ENCODE results near the gene PLEKHG3.
"Not testable (repeated sequence)": the region's sequence is repeated elsewhere in the genome, so short reads cannot be mapped to it uniquely, and the experiment has no call there.

The PLEKHG3 gene

DNA sequence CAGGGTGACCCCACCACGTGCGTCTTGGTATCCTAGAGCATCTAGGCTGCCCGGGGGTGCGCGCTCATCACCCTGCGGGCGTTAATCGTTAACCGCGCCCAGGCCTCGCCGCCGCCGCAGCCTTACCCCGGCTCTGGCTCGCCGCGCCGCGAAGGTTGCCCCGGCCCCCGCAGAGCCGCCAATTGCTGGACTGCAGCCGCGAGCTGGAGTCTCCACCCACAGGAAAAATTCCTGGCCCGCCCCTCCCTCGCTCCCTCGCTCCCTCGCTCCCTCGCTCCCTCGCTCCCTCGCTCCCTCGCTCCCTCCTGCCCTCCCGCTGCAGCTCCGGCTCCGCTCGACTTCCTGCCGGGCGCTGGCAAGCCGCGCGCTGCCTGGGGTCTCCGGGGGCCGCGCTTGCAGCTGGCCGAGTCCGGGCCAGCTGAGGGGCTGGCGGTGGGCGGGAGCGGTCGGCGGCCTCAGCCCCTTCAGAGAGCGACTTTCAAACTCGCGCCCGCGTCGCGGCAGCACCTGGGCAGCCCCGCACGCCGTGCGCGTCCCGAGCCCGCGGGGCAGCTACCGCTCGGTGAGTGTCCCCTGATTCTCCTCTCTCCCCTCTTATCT, at the start of gene PLEKHG3:
Gene PLEKHG3 (plus strand): TSS at position 282 of the 600 bp plus-strand sequence. CDS start 23,208 bp downstream, outside the sequence.
- Mint-ChIP-seq H3K27ac (peak within 1 kb of the TSS; percentile 87), H3K9me3 (no peaks in the 10 kb centered on the region), H3K4me3 (peak within 1 kb of the TSS; percentile 88), H3K27me3 (ENCODE audit: low read depth, poor library complexity) (peaks cover 10% of the 10 kb centered on the region), H3K36me3 (ENCODE audit: low read depth) (peaks cover 4% of the 10 kb centered on the region), H3K4me1 (peaks cover 80% of the 10 kb centered on the region)
- TF ChIP-seq, protein P1, sequence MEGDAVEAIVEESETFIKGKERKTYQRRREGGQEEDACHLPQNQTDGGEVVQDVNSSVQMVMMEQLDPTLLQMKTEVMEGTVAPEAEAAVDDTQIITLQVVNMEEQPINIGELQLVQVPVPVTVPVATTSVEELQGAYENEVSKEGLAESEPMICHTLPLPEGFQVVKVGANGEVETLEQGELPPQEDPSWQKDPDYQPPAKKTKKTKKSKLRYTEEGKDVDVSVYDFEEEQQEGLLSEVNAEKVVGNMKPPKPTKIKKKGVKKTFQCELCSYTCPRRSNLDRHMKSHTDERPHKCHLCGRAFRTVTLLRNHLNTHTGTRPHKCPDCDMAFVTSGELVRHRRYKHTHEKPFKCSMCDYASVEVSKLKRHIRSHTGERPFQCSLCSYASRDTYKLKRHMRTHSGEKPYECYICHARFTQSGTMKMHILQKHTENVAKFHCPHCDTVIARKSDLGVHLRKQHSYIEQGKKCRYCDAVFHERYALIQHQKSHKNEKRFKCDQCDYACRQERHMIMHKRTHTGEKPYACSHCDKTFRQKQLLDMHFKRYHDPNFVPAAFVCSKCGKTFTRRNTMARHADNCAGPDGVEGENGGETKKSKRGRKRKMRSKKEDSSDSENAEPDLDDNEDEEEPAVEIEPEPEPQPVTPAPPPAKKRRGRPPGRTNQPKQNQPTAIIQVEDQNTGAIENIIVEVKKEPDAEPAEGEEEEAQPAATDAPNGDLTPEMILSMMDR (IDR thresholded peaks at IDR 0.05): no peak
- peak; percentile 92 for DNase-seq

DNA sequence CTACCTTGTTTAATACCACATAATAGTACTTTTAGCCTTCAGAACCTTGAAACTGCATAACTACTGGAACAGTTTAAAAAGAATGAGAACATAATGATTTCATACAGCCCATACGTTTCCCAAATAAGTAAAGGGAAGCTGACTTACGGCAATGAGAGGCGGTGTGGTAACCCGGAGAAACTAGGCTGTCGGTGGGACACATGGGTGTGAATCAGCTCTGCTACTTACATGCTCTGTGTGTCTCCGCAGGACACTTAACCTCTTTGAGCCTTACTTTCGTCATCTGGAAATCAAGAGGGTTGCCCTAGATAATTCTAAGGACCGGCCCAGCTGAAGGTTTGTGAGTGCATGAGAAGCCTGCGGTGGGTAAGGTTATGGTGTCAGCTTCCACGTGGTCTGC, 49.3 kb upstream of the PLEKHG3 start:
- Mint-ChIP-seq H3K4me1 (peaks cover 3% of the 10 kb centered on the region), H3K4me3 (no peak overlapping the region), H3K27me3 (ENCODE audit: low read depth, poor library complexity) (peaks cover 13% of the 10 kb centered on the region), H3K27ac (no peak overlapping the region), H3K36me3 (ENCODE audit: low read depth) (peaks cover 4% of the 10 kb centered on the region), H3K9me3 (peaks cover 17% of the 10 kb centered on the region)
- DNase-seq: no peak
- TF ChIP-seq, protein P1 (IDR thresholded peaks at IDR 0.05): no peak

DNA sequence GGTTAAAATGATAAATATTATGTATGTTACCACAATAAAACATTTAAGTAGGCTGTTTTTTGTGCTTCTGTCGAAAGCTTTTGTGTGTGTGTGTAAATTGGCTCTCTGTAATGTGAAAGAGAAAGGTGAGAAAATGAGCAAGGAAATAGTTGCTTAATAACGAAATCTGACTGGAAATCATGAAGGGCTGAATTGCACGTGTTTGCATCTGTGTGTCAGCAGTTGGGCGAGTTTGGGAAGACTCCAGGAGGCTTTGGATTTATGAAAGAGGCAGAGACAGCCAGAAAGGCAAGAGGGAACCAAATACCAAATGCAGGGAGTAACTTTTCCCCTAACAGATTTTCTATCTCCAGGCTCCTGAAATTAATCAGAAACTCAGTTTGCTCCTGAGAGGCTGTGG, 47.2 kb upstream of the PLEKHG3 start:
- peaks cover 5% of the 10 kb centered on the region for H3K27me3 Mint-ChIP-seq (ENCODE audit: low read depth, poor library complexity)
- H3K4me3 Mint-ChIP-seq: no peak overlapping the region
- no peak overlapping the region for H3K27ac Mint-ChIP-seq
- H3K9me3 Mint-ChIP-seq: peaks cover 20% of the 10 kb centered on the region
- TF ChIP-seq, protein P1 (IDR thresholded peaks at IDR 0.05): no peak
- no peaks in the 10 kb centered on the region for H3K4me1 Mint-ChIP-seq
- peaks cover 4% of the 10 kb centered on the region for H3K36me3 Mint-ChIP-seq (ENCODE audit: low read depth)
- DNase-seq: no peak

DNA sequence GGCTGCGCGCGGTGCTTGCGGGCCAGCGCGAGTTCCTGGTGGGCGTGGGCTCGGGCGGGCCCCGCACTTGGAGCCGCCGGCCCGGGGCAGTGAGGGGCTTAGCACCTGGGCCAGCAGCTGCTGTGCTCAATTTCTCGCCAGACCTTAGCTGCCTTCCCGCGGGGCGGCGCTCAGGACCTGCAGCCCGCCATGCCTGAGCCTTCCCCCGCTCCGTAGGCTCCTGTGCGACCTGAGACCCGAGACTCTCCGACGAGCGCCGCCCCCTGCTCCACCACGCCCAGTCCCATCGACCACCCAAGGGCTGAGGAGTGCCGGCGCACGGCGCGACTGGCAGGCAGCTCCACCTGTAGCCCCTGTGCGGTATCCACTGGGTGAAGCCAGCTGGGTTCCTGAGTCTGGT, 46.0 kb upstream of the PLEKHG3 start:
- Mint-ChIP-seq H3K27ac (no peak overlapping the region), H3K27me3 (ENCODE audit: low read depth, poor library complexity) (peaks cover 5% of the 10 kb centered on the region), H3K36me3 (ENCODE audit: low read depth) (peaks cover 4% of the 10 kb centered on the region), H3K4me3 (no peak overlapping the region), H3K9me3 (peaks cover 18% of the 10 kb centered on the region), H3K4me1 (peaks cover 6% of the 10 kb centered on the region)
- no peak for DNase-seq
- TF ChIP-seq, protein P1 (IDR thresholded peaks at IDR 0.05): no peak

DNA sequence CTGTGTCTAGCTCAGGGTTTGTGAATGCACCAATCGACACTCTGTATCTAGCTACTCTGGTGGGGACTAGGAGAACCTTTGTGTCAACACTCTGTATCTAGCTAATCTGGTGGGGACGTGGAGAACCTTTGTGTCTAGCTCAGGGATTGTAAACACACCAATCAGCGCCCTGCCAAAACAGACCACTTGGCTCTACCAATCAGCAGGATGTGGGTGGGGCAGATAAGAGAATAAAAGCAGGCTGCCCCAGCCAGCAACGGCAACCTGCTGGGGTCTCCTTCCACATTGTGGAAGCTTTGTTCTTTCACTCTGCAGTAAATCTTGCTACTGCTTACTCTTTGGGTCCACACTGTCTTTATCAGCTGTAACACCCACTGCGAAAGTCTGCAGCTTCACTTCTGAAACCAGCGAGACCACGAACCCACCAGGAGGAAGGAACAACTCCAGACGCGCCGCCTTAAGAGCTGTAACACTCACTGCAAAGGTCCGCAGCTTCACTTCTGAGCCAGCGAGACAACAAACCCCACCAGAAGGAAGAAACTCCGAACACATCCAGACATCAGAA, 45.4 kb upstream of the PLEKHG3 start:
- H3K4me3 Mint-ChIP-seq; H3K4me1 Mint-ChIP-seq; H3K27me3 Mint-ChIP-seq (ENCODE audit: low read depth, poor library complexity); H3K36me3 Mint-ChIP-seq (ENCODE audit: low read depth); DNase-seq: not testable (repeated sequence)
- peak overlapping the region; percentile 32 for H3K27ac Mint-ChIP-seq
- H3K9me3 Mint-ChIP-seq: peaks cover 18% of the 10 kb centered on the region

DNA sequence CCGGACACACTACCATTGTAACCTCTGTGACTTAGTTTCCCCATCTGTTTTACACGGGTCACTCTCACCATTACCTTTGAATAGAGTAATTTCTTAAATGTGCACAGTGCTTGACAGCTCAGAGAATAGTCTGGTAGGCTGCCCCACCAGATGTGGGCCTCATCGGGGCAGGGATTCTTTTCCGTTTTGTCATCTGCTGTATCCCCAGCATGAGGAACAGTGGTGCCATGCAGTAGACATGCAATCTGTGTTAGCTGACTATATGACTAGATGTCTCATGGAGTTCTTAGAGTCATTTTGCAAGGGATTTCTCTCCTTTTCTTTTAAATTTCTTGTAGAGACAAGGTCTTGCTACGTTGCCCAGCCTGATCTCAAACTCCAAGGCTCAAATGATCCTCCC, 44.9 kb upstream of the PLEKHG3 start:
- TF ChIP-seq, protein P1 (IDR thresholded peaks at IDR 0.05): no peak
- Mint-ChIP-seq H3K36me3 (ENCODE audit: low read depth) (peaks cover 4% of the 10 kb centered on the region), H3K4me1 (peaks cover 8% of the 10 kb centered on the region), H3K27ac (peak overlapping the region; percentile 32), H3K27me3 (ENCODE audit: low read depth, poor library complexity) (peaks cover 5% of the 10 kb centered on the region), H3K9me3 (peaks cover 18% of the 10 kb centered on the region), H3K4me3 (no peak overlapping the region)
- no peak for DNase-seq
